Endothelial cell (in vitro differentiated cells): ENCODE measurements around the gene ZNF584. TPM values are rescaled to one million over a fixed set of nuclear protein-coding genes. Genes with fewer than 3 reads are reported as not detected.

ENCODE experiments used
- DNase-seq: peaks from one replicate; pipeline ENCODE4 v3.0.0; 2021; ENCODE audit warnings: low spot score
- H3K27ac Mint-ChIP-seq: one replicate; pipeline ENCODE4 v1.8.0; 2021; ENCODE audit warnings: mixed read lengths, inconsistent platforms; ENCODE audit not compliant: unreplicated experiment
- H3K27me3 Mint-ChIP-seq: one replicate; pipeline ENCODE4 v1.8.0; 2021; ENCODE audit warnings: mild to moderate bottlenecking, moderate library complexity, mixed read lengths, inconsistent platforms; ENCODE audit not compliant: unreplicated experiment
- H3K36me3 Mint-ChIP-seq: one replicate; pipeline ENCODE4 v1.8.0; 2021; ENCODE audit warnings: mild to moderate bottlenecking, low read depth, mixed read lengths, inconsistent platforms; ENCODE audit not compliant: unreplicated experiment
- H3K4me1 Mint-ChIP-seq: one replicate; pipeline ENCODE4 v1.8.0; 2021; ENCODE audit warnings: mild to moderate bottlenecking, mixed read lengths, inconsistent platforms; ENCODE audit not compliant: unreplicated experiment
- H3K4me3 Mint-ChIP-seq: one replicate; pipeline ENCODE4 v1.8.0; 2021; ENCODE audit warnings: mild to moderate bottlenecking, mixed read lengths, inconsistent platforms; ENCODE audit not compliant: unreplicated experiment
- H3K9me3 Mint-ChIP-seq: one replicate; pipeline ENCODE4 v1.8.0; 2021; ENCODE audit warnings: mixed read lengths, inconsistent platforms; ENCODE audit not compliant: unreplicated experiment
- CTCF ChIP-seq: fragments of 200-600 bp; sonication (generic); IDR thresholded peaks from one replicate; pipeline ENCODE4 v1.5.0; 2021; ENCODE audit warnings: antibody characterized with exemption; ENCODE audit not compliant: unreplicated experiment
- long read RNA-seq: library from polyadenylated mRNA; unstranded; transcript quantifications from one replicate; pipeline ENCODE4 v2.0.0, GENCODE V29; 2020; ENCODE audit not compliant: unreplicated experiment
- total RNA-seq: library from RNA; stranded (reverse); fragmentation: NEBNext Ultra II Directional; extraction: Animal tissue kit (Norgen Biotek cat#: 25700); gene quantifications from one replicate; pipeline ENCODE4 v1.2.1, GENCODE V29; 2021; ENCODE audit not compliant: unreplicated experiment

ZNF584 gene
- 6.0 TPM for total RNA-seq
- long read RNA-seq, partial matches to known transcripts: 0 of 5 reads
- long read RNA-seq, other reads (novel, unspliced or antisense): 2 of 5 reads

- DNase-seq: peak; percentile 94
- H3K36me3 Mint-ChIP-seq: peaks cover 12% of the 10 kb centered on the region
- TF ChIP-seq CTCF: no peak
- peaks cover 15% of the 10 kb centered on the region for H3K4me1 Mint-ChIP-seq
- H3K9me3 Mint-ChIP-seq: no peaks in the 10 kb centered on the region
- peak within 1 kb of the TSS; percentile 84 for H3K27ac Mint-ChIP-seq
- peak within 1 kb of the TSS; percentile 95 for H3K4me3 Mint-ChIP-seq
- peaks cover 17% of the 10 kb centered on the region for H3K27me3 Mint-ChIP-seq
These were observed at the start of gene ZNF584 for GRCh38 chr19:58408152-58409009. TSS of gene ZNF584 (plus strand) at chr19:58408649. CDS start at chr19:58409148, 499 bp downstream.

- DNase-seq: peak; percentile 63
- Mint-ChIP-seq H3K27me3 (peaks cover 13% of the 10 kb centered on the region), H3K27ac (peak overlapping the region; percentile 100), H3K4me3 (peak overlapping the region; percentile 97), H3K9me3 (no peaks in the 10 kb centered on the region), H3K4me1 (peaks cover 3% of the 10 kb centered on the region), H3K36me3 (peaks cover 4% of the 10 kb centered on the region)
- no peak for TF ChIP-seq CTCF
These were observed 46.6 kb upstream of the ZNF584 start for GRCh38 chr19:58361900-58362271.

GRCh38 chr19:58362272-58362994 is 46.0 kb upstream of the ZNF584 start, which contains the start of gene ZNF497:
TSS of gene ZNF497 (minus strand) at chr19:58362751. CDS start at chr19:58357635, 5,116 bp downstream.
- DNase-seq: peak; percentile 97
- H3K27me3 Mint-ChIP-seq: peaks cover 13% of the 10 kb centered on the region
- peaks cover 6% of the 10 kb centered on the region for H3K36me3 Mint-ChIP-seq
- H3K4me3 Mint-ChIP-seq: peak within 1 kb of the TSS; percentile 97
- TF ChIP-seq CTCF: no peak
- no peaks in the 10 kb centered on the region for H3K9me3 Mint-ChIP-seq
- peak within 1 kb of the TSS; percentile 100 for H3K27ac Mint-ChIP-seq
- H3K4me1 Mint-ChIP-seq: peaks cover 3% of the 10 kb centered on the region

- peaks cover 6% of the 10 kb centered on the region for H3K36me3 Mint-ChIP-seq
- no peak for DNase-seq
- peaks cover 9% of the 10 kb centered on the region for H3K27me3 Mint-ChIP-seq
- H3K27ac Mint-ChIP-seq: no peak overlapping the region
- H3K4me3 Mint-ChIP-seq: no peak overlapping the region
- no peaks in the 10 kb centered on the region for H3K9me3 Mint-ChIP-seq
- no peak for TF ChIP-seq CTCF
- peaks cover 3% of the 10 kb centered on the region for H3K4me1 Mint-ChIP-seq
These were observed 44.3 kb upstream of the ZNF584 start for GRCh38 chr19:58364146-58364545.
